ENCODE data around the gene VGLL1.

Gene VGLL1

DNA sequence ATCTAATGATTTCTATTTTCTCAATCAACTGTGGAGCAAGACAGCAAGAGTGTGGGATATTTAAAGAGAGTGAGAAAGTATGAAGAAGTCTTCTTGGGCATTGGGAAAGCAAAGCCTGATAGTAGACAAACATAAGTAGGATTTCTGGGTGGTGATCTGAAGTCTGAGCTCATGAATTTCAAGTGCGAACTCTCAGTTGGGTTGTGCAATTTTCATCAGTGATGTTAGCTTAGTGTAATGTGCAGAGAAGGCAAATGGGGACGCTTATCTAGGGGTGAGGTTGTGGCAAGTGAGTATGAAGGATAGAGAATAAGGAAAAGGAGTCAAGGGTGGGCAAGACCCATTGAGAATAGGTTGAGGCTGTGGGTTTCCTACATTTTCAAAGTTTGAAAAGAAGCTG is 23.7 kb downstream of the VGLL1 start:
- DNase-seq (ENCODE audit: low read depth), result no peak

DNA sequence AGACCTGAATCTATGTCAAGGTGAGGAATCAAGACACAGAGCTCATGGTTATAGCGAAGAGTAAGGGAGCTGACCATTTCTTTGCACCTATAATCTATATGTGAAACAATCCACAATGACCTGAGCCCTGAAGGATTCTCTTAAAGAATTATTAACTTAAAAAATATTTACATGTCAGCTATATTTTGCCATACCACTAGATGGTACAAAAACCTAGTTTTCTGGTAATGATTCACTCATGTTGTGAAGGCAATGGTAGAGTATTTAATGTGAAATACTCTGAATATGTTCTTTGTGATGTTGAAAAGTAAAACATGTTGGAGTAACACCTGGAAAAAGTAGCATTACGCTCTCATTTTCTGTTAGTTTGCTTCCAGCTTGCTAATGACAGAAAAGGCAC is 40.0 kb downstream of the VGLL1 start:
- DNase-seq (ENCODE audit: low read depth), result no peak

DNA sequence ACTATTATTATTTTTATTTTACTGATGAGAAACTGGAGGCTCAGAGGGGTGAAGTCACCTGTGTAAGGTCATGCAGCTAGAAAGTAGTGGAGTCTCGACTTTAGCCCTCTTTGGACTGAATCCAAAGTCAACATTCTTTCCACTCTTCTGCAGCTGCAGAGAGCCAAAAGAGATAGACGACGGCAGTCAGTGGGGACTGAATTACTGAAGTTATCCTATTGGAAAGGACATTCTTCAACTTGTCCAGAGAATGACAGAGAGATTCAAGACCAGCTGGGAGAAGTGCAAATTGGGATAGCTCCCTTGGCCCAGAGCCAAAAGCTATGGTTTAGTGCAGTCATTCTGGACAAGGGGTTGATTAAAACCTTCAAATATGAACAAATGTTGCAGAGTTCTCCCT is 42.5 kb downstream of the VGLL1 start:
- no peak for DNase-seq (ENCODE audit: low read depth)

DNA sequence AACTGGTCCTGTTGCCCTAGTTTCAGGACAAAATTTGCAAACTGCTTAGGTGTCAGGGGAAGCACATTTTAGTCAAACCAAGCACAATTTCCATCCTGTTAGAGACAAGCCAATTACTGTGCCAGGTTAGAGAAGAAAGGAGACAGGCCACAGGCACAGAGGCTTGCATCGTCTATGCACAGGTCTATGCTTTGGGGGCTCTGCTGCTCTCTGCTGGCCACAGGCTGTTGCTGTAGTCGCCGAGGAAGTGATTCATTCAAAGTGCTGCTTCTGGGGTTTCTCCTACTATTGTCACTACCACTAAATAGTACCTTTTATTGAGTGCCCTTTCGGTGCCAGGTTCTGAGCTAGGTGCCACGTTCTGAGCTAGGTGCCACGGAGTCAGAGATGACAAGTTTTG is 45.5 kb downstream of the VGLL1 start:
- DNase-seq (ENCODE audit: low read depth), result peak; percentile 48

DNA sequence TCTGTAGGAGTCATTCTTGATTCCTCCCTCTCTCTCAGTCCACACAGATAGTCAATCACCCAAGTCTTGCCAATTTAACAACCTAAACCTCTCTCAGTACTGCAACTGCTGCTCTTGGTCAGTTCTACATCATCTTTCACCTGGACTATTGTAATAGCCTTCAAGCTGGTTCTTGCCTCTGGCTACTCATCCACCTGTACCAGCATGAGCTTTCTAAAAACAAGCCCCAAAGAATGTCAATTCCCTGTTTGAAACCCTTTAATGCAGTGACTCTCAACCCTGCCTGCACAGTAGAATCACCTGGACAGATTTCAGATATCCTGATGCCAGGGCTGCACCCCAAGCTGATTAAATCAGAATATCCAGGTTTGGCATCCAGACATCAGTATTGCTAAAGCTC is 48.3 kb downstream of the VGLL1 start:
- no peak for DNase-seq (ENCODE audit: low read depth)

DNA sequence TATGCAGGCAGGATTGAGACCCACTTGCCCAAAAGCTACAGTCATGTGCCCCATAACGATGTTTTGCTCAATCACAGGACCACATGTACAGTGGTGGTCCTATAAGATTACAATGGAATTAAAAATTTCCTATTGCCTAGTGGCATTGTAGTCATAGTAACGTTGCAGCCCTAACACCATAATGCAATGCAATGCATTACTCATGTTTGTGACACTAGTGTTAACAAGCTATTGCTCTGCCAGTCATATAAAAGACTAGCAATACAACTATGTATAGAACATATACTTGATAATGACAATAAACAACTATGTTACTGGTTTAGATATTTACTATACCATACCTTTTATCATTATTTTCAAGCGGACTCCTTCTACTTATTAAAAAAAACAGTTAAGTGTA is 50.6 kb downstream of the VGLL1 start:
- DNase-seq (ENCODE audit: low read depth), result no peak

DNA sequence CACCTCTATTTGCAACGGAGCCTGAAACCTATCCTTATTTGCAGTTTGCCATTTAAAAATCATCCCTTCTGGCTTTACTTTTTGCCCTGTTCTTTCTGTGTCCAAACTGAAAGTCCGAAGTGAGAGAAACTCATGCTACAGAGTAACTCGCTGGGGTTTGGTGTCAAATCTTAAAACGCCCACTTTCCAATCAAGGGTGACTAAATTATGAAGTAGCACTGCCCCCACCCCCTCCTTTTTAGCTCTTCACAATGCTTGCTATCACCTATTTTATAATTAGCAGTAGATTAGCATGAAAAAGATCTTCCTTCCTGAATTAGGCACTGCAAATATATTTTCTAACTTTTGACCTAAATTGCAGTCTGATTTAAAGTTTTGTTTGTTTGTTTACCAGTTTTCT is 52.5 kb downstream of the VGLL1 start:
- DNase-seq (ENCODE audit: low read depth), result no peak

DNA sequence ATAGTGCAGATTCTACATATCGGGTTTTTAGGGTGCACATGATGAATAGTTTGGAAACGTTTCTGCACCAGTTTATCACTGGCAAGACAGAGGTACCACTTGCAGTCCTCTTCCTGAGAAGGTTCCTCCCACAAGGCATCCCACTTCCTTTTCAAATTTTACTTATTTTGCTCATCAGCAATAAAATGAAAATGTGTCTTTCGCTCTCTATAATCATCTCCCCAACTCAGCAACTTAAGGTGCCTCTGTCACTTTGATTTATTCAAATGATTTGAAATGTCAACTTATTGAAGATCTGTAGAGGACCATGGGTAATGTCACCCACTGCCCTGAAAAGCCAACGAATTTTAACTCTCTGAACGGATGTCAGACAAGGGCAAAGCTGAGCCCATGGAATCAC is 53.2 kb downstream of the VGLL1 start:
- DNase-seq (ENCODE audit: low read depth), result no peak

DNA sequence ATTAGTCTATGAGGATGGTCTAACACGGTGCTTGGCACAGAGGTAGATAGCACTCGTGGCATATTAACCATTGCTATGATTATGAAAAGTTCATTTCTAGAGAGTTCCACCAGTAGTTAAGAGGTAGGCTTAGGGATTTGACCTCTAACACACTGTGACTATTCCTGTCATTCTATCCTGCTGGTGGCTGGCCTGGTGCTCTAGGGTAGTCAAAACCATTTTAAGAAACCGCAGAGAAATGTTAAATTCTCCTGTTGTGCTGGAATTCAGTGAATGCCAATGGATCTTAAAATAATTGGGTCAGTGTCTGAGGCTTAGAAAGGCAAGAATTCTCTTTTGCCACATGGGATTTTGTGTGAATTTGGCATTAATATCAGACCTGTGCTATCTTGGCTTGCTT is 53.9 kb downstream of the VGLL1 start:
- no peak for DNase-seq (ENCODE audit: low read depth)

DNA sequence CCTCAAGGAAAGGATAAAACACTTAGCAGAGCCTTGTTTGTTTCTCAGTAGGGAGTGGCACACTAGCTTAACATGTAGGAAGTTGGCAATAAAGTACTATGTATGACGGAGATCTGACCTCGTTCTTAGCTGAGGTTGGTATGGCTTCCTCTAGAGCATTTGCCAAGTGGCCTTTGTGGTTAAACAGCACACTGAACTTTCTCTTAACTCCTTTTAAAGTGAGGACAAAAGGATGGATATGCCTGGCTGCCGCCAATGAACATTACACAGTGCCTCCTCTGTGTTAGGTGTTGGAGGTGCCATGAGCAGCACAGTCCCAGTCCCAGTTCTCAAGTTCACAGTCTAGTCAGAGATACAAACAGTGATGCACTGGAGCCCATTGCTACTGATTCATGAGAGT is 54.4 kb downstream of the VGLL1 start:
- peak; percentile 4 for DNase-seq (ENCODE audit: low read depth)

DNA sequence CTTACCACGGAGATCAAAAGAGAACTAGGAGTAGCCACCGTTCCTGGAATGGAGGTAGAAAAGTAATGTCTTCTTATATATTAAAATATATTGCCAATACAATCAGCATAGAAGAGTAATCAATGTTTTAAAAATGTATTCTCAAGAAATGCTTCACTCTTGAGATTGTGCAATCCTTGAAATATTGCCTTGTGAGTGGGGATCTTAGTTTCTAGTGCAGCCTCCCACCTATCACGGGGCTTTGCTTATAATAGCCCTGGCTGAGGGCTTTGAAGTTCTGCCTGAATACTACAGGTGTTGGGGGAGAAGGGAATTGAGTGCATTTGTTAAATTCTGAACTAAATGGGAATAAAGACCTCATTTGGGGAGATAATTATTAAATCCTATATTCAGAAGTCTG is 55.5 kb downstream of the VGLL1 start:
- no peak for DNase-seq (ENCODE audit: low read depth)

DNA sequence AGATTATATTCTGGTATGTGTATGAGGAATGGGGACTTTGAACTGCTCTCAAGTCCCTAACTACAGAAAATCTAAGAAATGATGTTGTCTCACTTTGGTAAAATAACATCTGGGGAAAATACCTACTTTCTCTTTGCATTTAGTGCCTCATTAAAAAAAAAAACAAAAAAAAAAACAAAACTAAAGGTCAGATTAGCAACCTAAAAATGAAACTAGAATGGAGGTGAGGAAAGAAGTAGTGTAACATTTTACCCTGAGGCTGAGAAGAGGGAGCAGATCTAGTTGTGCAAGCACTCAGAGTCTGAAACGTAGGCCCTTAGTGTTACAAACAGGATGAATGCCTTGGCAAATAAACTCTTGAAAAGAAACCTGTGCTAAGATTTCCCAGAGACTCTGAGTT is 56.0 kb downstream of the VGLL1 start:
- no peak for DNase-seq (ENCODE audit: low read depth)

DNA sequence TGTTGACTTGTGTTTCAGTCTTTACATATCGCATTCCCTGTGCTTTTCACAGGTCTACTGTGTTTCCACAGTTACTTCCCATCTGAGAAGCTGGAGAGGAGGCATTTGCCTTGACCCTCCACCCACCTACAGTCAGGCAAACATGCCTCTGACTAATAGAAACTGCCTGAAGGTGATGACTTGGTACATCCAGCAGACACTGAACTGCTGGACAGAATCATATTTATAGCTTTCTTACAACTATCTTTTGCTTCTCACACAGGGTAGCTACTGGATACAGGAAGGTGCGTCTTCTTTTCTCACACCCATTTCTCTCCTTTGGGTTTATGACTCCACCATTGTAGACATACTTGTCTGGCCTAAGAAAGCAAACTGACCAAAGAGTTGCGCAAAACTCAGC is 58.0 kb downstream of the VGLL1 start:
- no peak for DNase-seq (ENCODE audit: low read depth)

DNA sequence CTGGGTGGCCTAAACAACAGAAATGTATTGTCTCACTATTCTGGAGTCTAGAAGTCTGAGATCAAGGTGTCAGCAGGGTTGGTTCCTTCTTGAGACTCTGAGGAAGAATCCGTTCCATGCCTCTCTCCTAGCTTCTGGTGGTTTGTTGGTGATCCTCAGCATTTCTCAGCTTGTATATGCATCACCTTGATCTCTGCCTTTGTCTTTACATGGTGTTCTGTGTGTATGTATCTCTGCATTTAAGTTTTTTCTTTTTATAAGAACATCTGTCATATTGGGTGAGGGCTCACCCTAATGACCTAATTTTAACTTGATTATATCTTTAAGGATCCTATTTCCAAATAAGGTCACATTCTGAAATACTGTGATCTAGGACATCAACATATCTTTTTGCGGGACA is 65.3 kb downstream of the VGLL1 start:
- DNase-seq (ENCODE audit: low read depth), result no peak

DNA sequence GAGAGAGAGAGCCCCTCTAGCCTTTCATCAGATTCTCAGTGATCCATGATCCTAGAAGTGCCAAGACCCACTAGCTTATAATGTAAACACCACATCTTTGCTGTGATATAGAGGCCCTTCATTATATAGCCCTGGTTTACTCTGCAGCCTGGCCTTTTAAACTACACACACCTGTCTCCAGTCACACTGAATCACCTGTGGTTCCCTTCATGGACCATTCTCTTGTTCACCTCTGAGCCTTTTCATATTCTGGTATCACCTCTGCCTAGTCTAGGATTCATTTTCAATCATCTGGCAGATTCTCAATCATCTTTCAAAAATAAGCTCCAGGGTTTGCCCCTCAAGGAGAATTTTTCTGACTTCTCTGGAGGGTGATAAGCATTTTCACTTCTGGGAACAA is 65.9 kb downstream of the VGLL1 start:
- no peak for DNase-seq (ENCODE audit: low read depth)

DNA sequence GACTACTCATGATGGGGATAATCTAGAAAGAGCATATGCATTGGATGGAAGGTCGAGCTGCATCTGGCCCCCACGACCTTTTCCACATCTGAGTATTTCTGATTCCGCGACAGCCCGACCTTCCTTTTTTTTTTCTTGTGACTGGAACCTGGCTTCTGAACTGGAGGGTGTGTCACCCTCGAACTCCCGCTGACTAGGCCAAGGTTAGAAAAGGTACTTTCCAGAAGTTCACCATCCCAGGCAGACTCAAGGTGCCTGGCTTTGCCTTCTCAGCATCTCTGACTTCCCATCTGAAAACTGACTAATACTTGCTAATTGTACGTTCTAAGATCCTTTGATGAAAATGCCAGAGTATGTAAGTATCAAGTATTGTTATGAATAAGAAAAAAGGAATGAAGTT is 66.6 kb downstream of the VGLL1 start:
- DNase-seq (ENCODE audit: low read depth), result no peak

DNA sequence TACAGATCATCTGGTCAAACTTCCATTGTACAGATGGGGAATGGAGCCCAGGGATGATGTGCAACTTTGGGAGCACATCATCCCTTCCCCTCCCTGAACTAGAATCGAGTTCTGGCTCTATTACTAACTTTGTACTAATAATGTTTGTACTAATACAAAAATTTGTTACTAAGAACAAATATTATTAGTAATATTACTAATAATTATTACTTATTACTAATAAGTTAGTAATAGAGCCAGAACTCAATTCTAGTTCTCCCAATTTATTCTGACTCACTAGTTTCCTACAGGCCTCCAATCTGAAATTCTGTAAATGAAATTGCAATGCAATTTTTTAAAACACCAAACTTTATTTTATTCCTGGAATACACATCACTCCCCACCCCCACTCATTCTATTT is 68.0 kb downstream of the VGLL1 start:
- DNase-seq (ENCODE audit: low read depth), result no peak
